HT1080 (cell line): ENCODE data around the gene TBC1D7. TPM values are rescaled to one million over a fixed set of nuclear protein-coding genes. Genes with fewer than 3 reads are reported as not detected.

Experiments used
- DNase-seq: peaks from one replicate; pipeline ENCODE4 v3.0.0-alpha.2; 2015; ENCODE audit warnings: low read depth
- total RNA-seq: library from RNA; depleted of rRNA; stranded (reverse); fragments of >200 nt; shearing (Covaris generic); gene quantifications from 2 replicates; pipeline ENCODE4 v1.2.3, GENCODE V29; 2014

Gene TBC1D7
- total RNA-seq, 1 experiment from 2014 or later: 22.6 TPM

GRCh38 chr6:13296536-13296997 lies 31.8 kb downstream of the TBC1D7 start:
- DNase-seq: no peak

DNA sequence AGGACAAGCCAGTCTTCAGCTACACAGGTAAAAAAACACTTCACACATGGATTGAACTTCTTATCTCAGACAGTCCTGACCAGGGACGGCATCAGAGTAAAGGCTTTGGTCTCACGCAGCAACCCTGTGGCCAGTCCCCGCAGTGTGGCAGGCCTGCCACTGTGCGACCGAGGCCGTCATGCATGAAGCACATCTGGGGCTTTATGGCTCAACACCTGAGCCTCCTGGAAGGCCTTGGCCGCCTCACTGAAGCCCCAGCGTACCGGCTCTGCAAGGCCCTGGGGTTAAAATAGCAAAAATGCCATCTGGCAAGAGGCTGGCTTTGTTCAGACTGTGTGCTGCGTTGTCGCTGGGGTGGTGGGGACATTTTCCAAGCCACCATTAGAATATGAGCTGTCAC lies 32.8 kb downstream of the TBC1D7 start:
- no peak for DNase-seq

GRCh38 chr6:13294499-13295069 lies 33.8 kb downstream of the TBC1D7 start:
- DNase-seq: no peak

DNA sequence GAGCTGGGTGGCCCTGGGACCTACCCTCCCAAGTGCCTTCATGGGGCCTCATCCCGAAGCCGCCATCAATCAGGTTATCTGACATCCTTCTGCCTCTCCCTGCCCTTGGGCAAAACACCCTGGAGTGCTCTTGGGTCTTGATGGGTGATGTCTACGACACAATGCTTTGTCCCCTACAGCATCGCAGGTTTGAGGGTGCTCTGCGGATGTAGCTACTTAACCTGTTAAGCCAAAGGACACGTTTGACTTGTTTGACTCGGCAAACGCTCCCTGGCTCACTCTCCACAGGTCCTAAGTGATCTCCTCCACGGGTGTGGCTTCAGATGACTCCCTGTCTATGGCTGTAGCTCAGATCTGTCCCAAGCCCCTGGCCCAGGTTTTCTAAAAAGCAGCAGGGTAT lies 35.6 kb downstream of the TBC1D7 start:
- DNase-seq: no peak

DNA sequence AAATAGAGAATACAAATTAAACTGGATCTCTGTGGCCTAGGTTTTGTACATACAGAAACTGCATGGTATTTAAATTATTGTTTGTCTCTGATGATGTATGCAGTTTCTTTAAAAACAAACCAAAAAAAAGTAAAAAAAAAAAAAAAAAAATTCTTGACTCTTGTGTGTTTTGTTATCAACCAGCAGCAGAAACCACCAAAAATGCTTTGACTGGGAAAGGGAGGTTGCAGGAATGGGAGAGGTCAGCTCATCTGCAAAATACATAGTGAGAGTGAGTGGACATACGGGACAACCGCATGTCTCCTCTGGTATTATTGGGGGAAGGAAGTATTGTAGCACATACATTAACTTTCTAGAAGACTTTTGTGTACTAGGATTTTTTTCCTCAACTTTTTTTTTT lies 38.0 kb downstream of the TBC1D7 start:
- DNase-seq: no peak

GRCh38 chr6:13289789-13290318 lies 38.5 kb downstream of the TBC1D7 start:
- no peak for DNase-seq

GRCh38 chr6:13288969-13289391 lies 39.4 kb downstream of the TBC1D7 start:
- DNase-seq: no peak

GRCh38 chr6:13288481-13288880 lies 39.9 kb downstream of the TBC1D7 start:
- no peak for DNase-seq

- DNase-seq: no peak
Observed at GRCh38 chr6:13287104-13287503, 41.2 kb downstream of the TBC1D7 start.

DNA sequence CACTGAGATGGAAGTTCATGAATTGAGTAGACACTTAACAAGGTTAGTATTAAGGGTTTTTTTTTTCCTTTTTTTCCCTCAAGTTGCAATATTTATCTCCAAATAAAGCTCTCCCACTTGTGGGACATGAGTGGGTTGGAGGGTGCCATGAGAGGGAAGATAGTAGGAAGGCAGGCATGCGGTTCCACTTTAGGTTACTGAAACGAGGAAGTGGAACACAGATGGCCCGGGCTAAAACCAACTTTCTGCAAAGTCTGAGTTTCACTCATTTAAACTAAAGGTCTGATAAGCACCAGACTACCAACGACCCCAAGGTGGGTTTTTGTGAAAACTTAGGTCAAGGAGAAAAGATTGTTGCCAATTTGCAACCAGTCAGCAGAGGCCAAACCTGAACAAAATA lies 42.2 kb downstream of the TBC1D7 start:
- no peak for DNase-seq

DNA sequence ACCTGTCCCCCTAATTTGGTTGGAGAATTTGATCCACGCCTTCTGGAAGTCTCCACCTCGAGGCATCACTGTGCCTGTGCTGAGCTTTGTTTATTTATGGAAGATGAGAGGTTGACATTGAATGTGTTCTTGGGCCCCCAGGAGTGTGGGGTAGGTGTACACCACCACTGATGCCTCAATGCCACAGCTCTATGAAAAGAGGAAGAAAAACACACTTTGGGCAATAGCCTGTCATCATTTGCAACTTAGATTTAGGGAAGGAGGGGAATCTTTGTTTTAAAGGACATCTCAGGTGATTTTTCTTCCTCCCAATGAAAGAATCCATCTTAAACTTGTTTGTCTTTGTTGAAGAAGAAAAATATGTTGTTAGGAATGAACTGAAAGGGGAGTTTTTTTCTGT lies 42.6 kb downstream of the TBC1D7 start:
- DNase-seq: no peak

DNA sequence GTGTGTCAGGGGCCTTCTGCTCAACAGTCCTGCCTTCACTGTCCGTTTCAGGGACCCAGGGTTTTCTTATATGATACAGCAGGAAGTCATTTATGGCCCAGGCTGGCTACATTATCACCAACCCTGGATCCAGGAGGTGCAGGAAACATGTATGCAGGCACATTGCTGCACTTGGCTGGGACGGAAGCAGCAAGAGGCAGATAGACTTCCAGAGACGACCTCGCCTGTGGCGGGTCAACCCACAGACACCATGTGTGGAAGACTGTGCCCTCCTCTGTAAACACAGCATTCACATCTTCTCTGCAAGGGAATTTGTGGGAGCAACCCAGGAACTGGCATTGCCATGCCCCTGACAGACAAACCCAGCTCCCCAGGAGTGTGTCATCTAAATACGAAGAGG lies 43.7 kb downstream of the TBC1D7 start:
- DNase-seq: no peak

DNA sequence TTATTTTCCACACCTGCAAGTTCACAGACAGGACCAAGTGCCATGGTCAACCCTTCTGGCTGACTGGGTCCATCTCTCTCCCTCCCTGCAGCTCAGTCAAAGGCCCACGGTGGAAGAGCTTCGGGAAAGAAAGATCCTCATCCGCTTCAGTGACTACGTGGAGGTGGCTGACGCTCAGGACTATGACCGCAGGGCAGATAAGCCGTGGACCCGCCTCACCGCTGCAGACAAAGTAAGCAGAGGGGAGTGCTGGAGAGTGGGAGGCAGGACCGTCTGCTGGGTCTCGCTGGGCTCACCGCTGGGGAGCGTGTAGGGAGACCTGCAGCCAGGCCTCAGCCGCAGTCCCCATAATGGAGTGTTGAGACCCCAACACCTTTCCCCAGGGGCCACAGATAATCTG lies 45.0 kb downstream of the TBC1D7 start:
- DNase-seq: no peak

GRCh38 chr6:13282393-13283069 lies 45.8 kb downstream of the TBC1D7 start:
- DNase-seq: no peak

DNA sequence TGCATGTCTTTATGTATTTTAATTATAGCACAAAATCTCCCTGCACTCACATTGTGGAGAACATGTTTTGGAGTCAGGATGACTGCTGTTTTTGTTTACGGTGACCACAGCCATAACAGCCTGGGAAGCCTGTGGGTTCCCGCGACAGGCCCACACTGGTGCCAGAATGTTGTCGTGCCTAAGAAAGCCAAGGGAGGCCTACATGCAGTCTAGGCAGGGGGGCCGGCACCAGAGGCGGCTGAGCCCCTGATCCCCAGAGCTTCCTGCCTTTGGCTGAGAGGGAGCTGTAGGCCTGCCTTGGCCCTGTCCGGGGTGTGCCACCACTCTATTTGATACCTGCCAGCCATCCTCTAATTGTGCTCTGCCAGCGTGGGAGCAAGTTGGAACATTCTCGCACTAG lies 46.7 kb downstream of the TBC1D7 start:
- DNase-seq: no peak

- no peak for DNase-seq
Observed at GRCh38 chr6:13280254-13280653, 48.1 kb downstream of the TBC1D7 start.

GRCh38 chr6:13278991-13279390 lies 49.3 kb downstream of the TBC1D7 start:
- DNase-seq: no peak

- DNase-seq: peak; percentile 26
Observed at GRCh38 chr6:13278164-13278563, 50.2 kb downstream of the TBC1D7 start.

- DNase-seq: no peak
Observed at GRCh38 chr6:13277231-13277630, 51.1 kb downstream of the TBC1D7 start.

- DNase-seq: no peak
Observed at GRCh38 chr6:13275435-13275989, 52.8 kb downstream of the TBC1D7 start.

DNA sequence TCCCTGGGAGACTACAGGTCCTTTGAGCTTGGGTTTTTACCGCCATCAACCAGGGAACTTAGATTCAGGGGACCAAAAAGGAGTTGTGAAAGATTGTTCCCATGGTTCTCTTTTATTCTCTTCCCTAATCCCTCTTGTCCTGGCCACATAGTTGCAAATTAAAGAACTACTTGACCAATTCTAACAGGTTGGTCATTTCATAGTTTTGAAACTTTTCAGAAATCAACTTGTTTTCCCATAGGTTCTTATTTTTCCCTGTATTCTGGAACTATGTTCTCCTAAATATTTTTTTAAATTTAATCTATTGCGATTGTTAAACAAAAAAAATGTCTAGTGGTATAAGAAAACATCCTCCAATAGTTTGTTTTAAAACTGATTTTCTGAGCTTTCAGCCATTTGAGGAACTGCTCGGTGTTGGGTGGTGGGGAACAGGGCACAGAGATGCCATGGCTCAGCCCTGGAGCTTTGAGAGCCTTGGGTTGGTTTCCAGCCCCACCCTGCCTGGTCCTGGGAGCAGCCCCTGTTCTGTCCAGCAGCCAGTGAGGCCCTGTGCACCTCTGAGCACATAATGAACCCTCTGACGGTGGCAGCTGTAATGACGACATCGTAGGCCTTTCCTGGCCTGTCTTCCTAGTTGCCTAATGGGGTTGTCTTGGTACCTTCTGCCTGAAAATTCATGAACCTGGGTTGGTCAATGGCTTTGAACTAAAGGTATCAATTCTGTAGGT lies 53.5 kb downstream of the TBC1D7 start:
- DNase-seq: no peak
